HepG2 (cell line): ENCODE results near the gene PRDX5. TPM values are rescaled to one million over a fixed set of nuclear protein-coding genes. Genes with fewer than 3 reads are reported as not detected.

Source experiments
- EEA1 ChIP-seq: sonication (generic); formaldehyde crosslinking; IDR thresholded peaks from 2 replicates; pipeline ENCODE4 v1.5.1; 2020; ENCODE audit warnings: mild to moderate bottlenecking, missing genetic modification reagents, borderline replicate concordance
- GATAD1 ChIP-seq: IDR thresholded peaks from 2 replicates; pipeline ENCODE4 v1.6.1; 2016; ENCODE audit warnings: missing genetic modification reagents, missing compliant biosample characterization
- KAT2B ChIP-seq: fragments of 150-350 bp; IDR thresholded peaks from 2 replicates; pipeline ENCODE4 v1.6.1; 2014; ENCODE audit warnings: low read depth, low read length, borderline replicate concordance
- KLF6 ChIP-seq: IDR thresholded peaks from 2 replicates; pipeline ENCODE4 v1.8.0; 2016; ENCODE audit warnings: missing biosample characterization, missing genetic modification reagents
- MATR3 ChIP-seq: sonication (generic); formaldehyde crosslinking; IDR thresholded peaks from 2 replicates; pipeline ENCODE4 v1.4.0; 2020; ENCODE audit warnings: missing genetic modification reagents
- MAZ ChIP-seq, 2 experiments: sonication (generic) in 1 of 2; formaldehyde crosslinking in 1 of 2; IDR thresholded peaks; 2 replicates each; pipeline versions ENCODE4 v1.5.0 to v1.6.1; 2012 to 2020; ENCODE audit warnings: low read depth in 2 of 2, mild to moderate bottlenecking in 2 of 2, borderline replicate concordance in 1 of 2, improper control_type of control experiment in 1 of 2, low read length in 1 of 2, missing genetic modification reagents in 1 of 2, moderate library complexity in 1 of 2
- MIER3 ChIP-seq: IDR thresholded peaks from 2 replicates; pipeline ENCODE4 v1.6.1; 2016; ENCODE audit warnings: missing compliant biosample characterization, borderline replicate concordance
- NFIB ChIP-seq: sonication (generic); formaldehyde crosslinking; IDR thresholded peaks from 2 replicates; pipeline ENCODE4 v1.9.0; 2021; ENCODE audit warnings: missing genetic modification reagents, mild to moderate bottlenecking, borderline replicate concordance
- NR3C1 ChIP-seq: sonication (generic); formaldehyde crosslinking; IDR thresholded peaks from 2 replicates; pipeline ENCODE4 v1.4.0; 2020; ENCODE audit warnings: missing genetic modification reagents
- PHF20 ChIP-seq: sonication (generic); formaldehyde crosslinking; IDR thresholded peaks from 2 replicates; pipeline ENCODE4 v1.5.0; 2020; ENCODE audit warnings: mild to moderate bottlenecking, missing genetic modification reagents
- REST ChIP-seq, 2 experiments: IDR thresholded peaks; 2 replicates each; pipeline ENCODE4 v1.6.1; 2011 to 2012; ENCODE audit warnings: low read length in 2 of 2, borderline replicate concordance in 1 of 2, low read depth in 1 of 2, mild to moderate bottlenecking in 1 of 2, moderate library complexity in 1 of 2
- TEAD3 ChIP-seq: optimal IDR thresholded peaks from 2 replicates; pipeline ENCODE3; 2016; ENCODE audit warnings: borderline replicate concordance
- U2AF1 ChIP-seq: fragments of 200-400 bp; formaldehyde crosslinking; optimal IDR thresholded peaks from 2 replicates; pipeline ENCODE3; 2017; ENCODE audit warnings: mild to moderate bottlenecking, low read depth, low read length
- ZBTB25 ChIP-seq: IDR thresholded peaks from 2 replicates; pipeline ENCODE4 v1.6.1; 2018; ENCODE audit warnings: missing genetic modification reagents
- ZBTB46 ChIP-seq: sonication (generic); formaldehyde crosslinking; IDR thresholded peaks from 2 replicates; pipeline ENCODE4 v1.4.0; 2020; ENCODE audit warnings: mild to moderate bottlenecking, missing genetic modification reagents, borderline replicate concordance
- ZNF124 ChIP-seq: sonication (generic); formaldehyde crosslinking; IDR thresholded peaks from 2 replicates; pipeline ENCODE4 v1.4.0; 2020; ENCODE audit warnings: missing genetic modification reagents
- ZNF512 ChIP-seq: sonication (generic); formaldehyde crosslinking; IDR thresholded peaks from 2 replicates; pipeline ENCODE4 v1.4.0; 2020; ENCODE audit warnings: mild to moderate bottlenecking, missing genetic modification reagents
- ZNF550 ChIP-seq: sonication (generic); formaldehyde crosslinking; IDR thresholded peaks from 2 replicates; pipeline ENCODE4 v1.4.0; 2020; ENCODE audit warnings: mild to moderate bottlenecking, missing genetic modification reagents, borderline replicate concordance
- ZNF761 ChIP-seq: sonication (generic); formaldehyde crosslinking; conservative IDR thresholded peaks from 2 replicates; pipeline ENCODE4 v1.4.0; 2020; ENCODE audit warnings: mild to moderate bottlenecking, missing genetic modification reagents
- polyA plus RNA-seq, 8 experiments: library from polyadenylated mRNA; depleted of rRNA in 3 of 8; stranded (reverse) in 7 of 8; unstranded in 1 of 8; fragments of >200 nt; fragmentation: Illumina TruSeq in 4 of 8; extraction: Trizol in 4 of 8; gene quantifications; 2 replicates each; pipeline versions ENCODE4 v1.2.1 to v1.2.3, GENCODE V29; 2011 to 2016; ENCODE audit warnings: low read depth in 4 of 8, missing spikeins in 1 of 8, mixed read lengths in 1 of 8; ENCODE audit not compliant: insufficient read depth in 1 of 8
- total RNA-seq, 5 experiments: library from RNA; depleted of rRNA; stranded (reverse); fragments of >200 nt; fragmentation: Illumina TruSeq; extraction: Trizol; gene quantifications; 2 replicates each; pipeline ENCODE4 v1.2.3, GENCODE V29; 2016; ENCODE audit warnings: low read depth in 1 of 5

Gene PRDX5
- total and polyA plus RNA-seq, 2 of the 13 experiments (the other 11 are each of a cell fraction or from before 2014, with no cell fraction given) = 215 to 311 TPM

- TF ChIP-seq MAZ (IDR thresholded peaks at IDR 0.05; ENCODE audit: borderline replicate concordance, low read depth, low read length) (0 out of 2 replicates have a peak, but pooled peaks have one; percentile 52), MAZ (CRISPR knock-in tag; IDR thresholded peaks at IDR 0.05; ENCODE audit: low read depth) (no peak), ZBTB25 (CRISPR knock-in tag) (no peak), ZNF124 (CRISPR knock-in tag) (no peak), MIER3 (CRISPR knock-in tag) (no peak), NFIB (CRISPR knock-in tag) (no peak), ZNF512 (no peak), NR3C1 (CRISPR knock-in tag) (no peak), TEAD3 (CRISPR knock-in tag) (no peak), KAT2B (no peak), KLF6 (no peak), EEA1 (CRISPR knock-in tag) (no peak), GATAD1 (CRISPR knock-in tag) (peak; percentile 25; the same call in 1 of the 2 replicates), ZBTB46 (no peak), U2AF1 (peak; percentile 56), PHF20 (CRISPR knock-in tag) (no peak; the same call in none of the 2 replicates), REST (IDR thresholded peaks at IDR 0.05; ENCODE audit: borderline replicate concordance in 1 of 2, low read depth in 1 of 2, low read length in 2 of 2) (no peak), ZNF761 (no peak; the same call in 1 of the 2 replicates), ZNF550 (CRISPR knock-in tag) (no peak), MATR3 (CRISPR knock-in tag) (no peak)
Observed at GRCh38 chr11:64284048-64284961, 33.6 kb upstream of the PRDX5 start, which contains the start of gene BAD (continued).
